NCI-H2081 (cell line): ENCODE measurements around the gene CCNL2.
"Not testable (repeated sequence)": the region's sequence is repeated elsewhere in the genome, so short reads cannot be mapped to it uniquely, and the experiment has no call there.

Experiments used
- DNase-seq, 2 experiments: peaks; one replicate each; lab custom pipeline; 2025; lab: John Stamatoyannopoulos, UW

Gene CCNL2

GRCh38 chr1:1419813-1420653 lies 20.9 kb upstream of the CCNL2 start:
- peak in 1 of 2 experiments; percentile 13 for DNase-seq

- no peak for DNase-seq
Measured at GRCh38 chr1:1419363-1419812, 20.3 kb upstream of the CCNL2 start.

- DNase-seq = no peak
Measured at GRCh38 chr1:1418464-1419362, 19.6 kb upstream of the CCNL2 start.

- DNase-seq = not testable (repeated sequence)
Measured at GRCh38 chr1:1417825-1418463, 18.8 kb upstream of the CCNL2 start.

GRCh38 chr1:1417396-1417795 lies 18.3 kb upstream of the CCNL2 start:
- DNase-seq = not testable (repeated sequence)

- DNase-seq = no peak
Measured at GRCh38 chr1:1415751-1416150, 16.6 kb upstream of the CCNL2 start.

GRCh38 chr1:1412311-1412902 lies 13.3 kb upstream of the CCNL2 start:
- not testable (repeated sequence) for DNase-seq

GRCh38 chr1:1411626-1412025 lies 12.5 kb upstream of the CCNL2 start:
- DNase-seq = no peak

GRCh38 chr1:1410238-1410637 lies 11.1 kb upstream of the CCNL2 start:
- not testable (repeated sequence) for DNase-seq

- DNase-seq = no peak
Measured at GRCh38 chr1:1407636-1408318, 8.6 kb upstream of the CCNL2 start.

- peak; percentile 88 to 92 for DNase-seq
Measured at GRCh38 chr1:1406821-1407635, 7.9 kb upstream of the CCNL2 start, which contains the start of gene MRPL20. Gene MRPL20 (minus strand): TSS chr1:1407293. CDS start chr1:1407217, 76 bp downstream.

- DNase-seq = peak in 1 of 2 experiments; percentile 22
Measured at GRCh38 chr1:1406101-1406820, 7.1 kb upstream of the CCNL2 start.

- DNase-seq = no peak
Measured at GRCh38 chr1:1403653-1404052, 4.5 kb upstream of the CCNL2 start.

GRCh38 chr1:1402901-1403392 lies 3.8 kb upstream of the CCNL2 start:
- DNase-seq = not testable (repeated sequence)

GRCh38 chr1:1402072-1402900 lies 3.2 kb upstream of the CCNL2 start:
- DNase-seq = peak in 1 of 2 experiments; percentile 24

- DNase-seq = no peak
Measured at GRCh38 chr1:1401457-1402010, 2.4 kb upstream of the CCNL2 start.

- no peak for DNase-seq
Measured at GRCh38 chr1:1400576-1401456, 1.7 kb upstream of the CCNL2 start.
